ENCODE data around the gene SELENOW.

GRCh38 chr19:47813304-47813994 is 34.9 kb downstream of the SELENOW start:
- TF ChIP-seq CTCF (IDR thresholded peaks at IDR 0.05) (no peak), POLR2AphosphoS5 (IDR thresholded peaks at IDR 0.05) (no peak), POLR2A (IDR thresholded peaks at IDR 0.05) (no peak)

Data from breast epithelium (tissue), 3 donors.